ENCODE data around the gene PIK3CB.
"Not testable (repeated sequence)": the region's sequence is repeated elsewhere in the genome, so short reads cannot be mapped to it uniquely, and the experiment has no call there.

The PIK3CB gene

GRCh38 chr3:138796761-138797160 lies 38.0 kb downstream of the PIK3CB start:
- no peak for DNase-seq
- H3K4me3 ChIP-seq (ENCODE audit: low read depth, low read length), result no peak overlapping the region
- no peak overlapping the region for H3K27ac ChIP-seq
- H3K27me3 ChIP-seq (ENCODE audit: insufficient read depth, low read depth, severe bottlenecking), result no peaks in the 10 kb centered on the region
- TF ChIP-seq, protein P1, sequence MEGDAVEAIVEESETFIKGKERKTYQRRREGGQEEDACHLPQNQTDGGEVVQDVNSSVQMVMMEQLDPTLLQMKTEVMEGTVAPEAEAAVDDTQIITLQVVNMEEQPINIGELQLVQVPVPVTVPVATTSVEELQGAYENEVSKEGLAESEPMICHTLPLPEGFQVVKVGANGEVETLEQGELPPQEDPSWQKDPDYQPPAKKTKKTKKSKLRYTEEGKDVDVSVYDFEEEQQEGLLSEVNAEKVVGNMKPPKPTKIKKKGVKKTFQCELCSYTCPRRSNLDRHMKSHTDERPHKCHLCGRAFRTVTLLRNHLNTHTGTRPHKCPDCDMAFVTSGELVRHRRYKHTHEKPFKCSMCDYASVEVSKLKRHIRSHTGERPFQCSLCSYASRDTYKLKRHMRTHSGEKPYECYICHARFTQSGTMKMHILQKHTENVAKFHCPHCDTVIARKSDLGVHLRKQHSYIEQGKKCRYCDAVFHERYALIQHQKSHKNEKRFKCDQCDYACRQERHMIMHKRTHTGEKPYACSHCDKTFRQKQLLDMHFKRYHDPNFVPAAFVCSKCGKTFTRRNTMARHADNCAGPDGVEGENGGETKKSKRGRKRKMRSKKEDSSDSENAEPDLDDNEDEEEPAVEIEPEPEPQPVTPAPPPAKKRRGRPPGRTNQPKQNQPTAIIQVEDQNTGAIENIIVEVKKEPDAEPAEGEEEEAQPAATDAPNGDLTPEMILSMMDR (IDR thresholded peaks at IDR 0.05; ENCODE audit: low read depth, low read length), result no peak
- no peaks in the 10 kb centered on the region for H3K9me3 ChIP-seq (ENCODE audit: severe bottlenecking)
- 0 out of 2 replicates have a peak, but pooled peaks cover 3% of the 10 kb centered on the region for H3K36me3 ChIP-seq

- Histone ChIP-seq H3K27me3 (ENCODE audit: insufficient read depth, low read depth, severe bottlenecking) (no peaks in the 10 kb centered on the region), H3K9me3 (ENCODE audit: severe bottlenecking) (no peaks in the 10 kb centered on the region), H3K27ac (no peak overlapping the region), H3K4me3 (ENCODE audit: low read depth, low read length) (no peak overlapping the region), H3K36me3 (no peaks in the 10 kb centered on the region)
- no peak for DNase-seq
- TF ChIP-seq, protein P1 (IDR thresholded peaks at IDR 0.05; ENCODE audit: low read depth, low read length), result no peak
Measured at GRCh38 chr3:138786788-138787271, 47.9 kb downstream of the PIK3CB start.

GRCh38 chr3:138785951-138786350 lies 48.8 kb downstream of the PIK3CB start:
- Histone ChIP-seq H3K27ac (no peak overlapping the region), H3K4me3 (ENCODE audit: low read depth, low read length) (no peak overlapping the region), H3K27me3 (ENCODE audit: insufficient read depth, low read depth, severe bottlenecking) (no peaks in the 10 kb centered on the region), H3K9me3 (ENCODE audit: severe bottlenecking) (no peaks in the 10 kb centered on the region), H3K36me3 (no peaks in the 10 kb centered on the region)
- no peak for DNase-seq
- TF ChIP-seq, protein P1 (IDR thresholded peaks at IDR 0.05; ENCODE audit: low read depth, low read length), result no peak

DNA sequence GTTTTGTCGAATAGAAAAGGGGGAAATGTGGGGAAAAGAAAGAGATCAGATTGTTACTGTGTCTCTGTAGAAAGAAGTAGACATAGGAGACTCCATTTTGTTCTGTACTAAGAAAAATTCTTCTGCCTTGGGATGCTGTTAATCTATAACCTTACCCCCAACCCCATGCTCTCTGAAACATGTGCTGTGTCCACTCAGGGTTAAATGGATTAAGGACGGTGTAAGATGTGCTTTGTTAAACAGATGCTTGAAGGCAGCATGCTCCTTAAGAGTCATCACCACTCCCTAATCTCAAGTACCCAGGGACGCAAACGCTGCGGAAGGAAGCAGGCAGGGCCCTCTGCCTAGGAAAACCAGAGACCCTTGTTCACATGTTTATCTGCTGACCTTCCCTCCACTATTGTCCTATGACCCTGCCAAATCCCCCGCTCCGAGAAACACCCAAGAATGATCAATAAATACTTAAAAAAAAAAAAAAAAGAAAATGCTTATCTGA lies 49.3 kb downstream of the PIK3CB start:
- H3K36me3 ChIP-seq, H3K27ac ChIP-seq: not testable (repeated sequence)

DNA sequence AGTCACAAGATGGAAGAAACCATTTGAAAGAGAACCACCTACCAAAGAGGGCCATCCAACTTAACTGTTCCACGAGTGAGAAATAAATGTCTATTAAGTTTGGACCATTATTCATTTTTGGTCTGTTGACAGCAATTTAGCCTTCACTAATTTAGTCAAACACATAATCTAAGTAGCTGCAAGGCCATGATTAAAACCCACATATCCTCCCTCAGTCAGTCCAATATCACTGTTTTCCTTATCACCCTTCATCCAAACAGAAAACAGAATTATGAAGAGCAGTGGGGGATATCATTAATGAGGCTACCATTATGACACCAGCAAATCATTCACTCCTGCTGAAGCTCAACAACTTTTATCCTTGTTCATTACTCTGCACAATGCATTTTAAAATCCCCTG lies 52.0 kb downstream of the PIK3CB start:
- no peak overlapping the region for H3K4me3 ChIP-seq (ENCODE audit: low read depth, low read length)
- TF ChIP-seq, protein P1 (IDR thresholded peaks at IDR 0.05; ENCODE audit: low read depth, low read length), result no peak
- no peaks in the 10 kb centered on the region for H3K27me3 ChIP-seq (ENCODE audit: insufficient read depth, low read depth, severe bottlenecking)
- H3K36me3 ChIP-seq, result no peaks in the 10 kb centered on the region
- H3K27ac ChIP-seq, result no peak overlapping the region
- DNase-seq, result no peak
- no peaks in the 10 kb centered on the region for H3K9me3 ChIP-seq (ENCODE audit: severe bottlenecking)

More for the DNA sequence above, 49.3 kb downstream of the PIK3CB start:
- peak; percentile 25 for DNase-seq
- H3K4me3 ChIP-seq (ENCODE audit: low read depth, low read length); H3K27me3 ChIP-seq (ENCODE audit: insufficient read depth, low read depth, severe bottlenecking); H3K9me3 ChIP-seq (ENCODE audit: severe bottlenecking): not testable (repeated sequence)

DNA sequence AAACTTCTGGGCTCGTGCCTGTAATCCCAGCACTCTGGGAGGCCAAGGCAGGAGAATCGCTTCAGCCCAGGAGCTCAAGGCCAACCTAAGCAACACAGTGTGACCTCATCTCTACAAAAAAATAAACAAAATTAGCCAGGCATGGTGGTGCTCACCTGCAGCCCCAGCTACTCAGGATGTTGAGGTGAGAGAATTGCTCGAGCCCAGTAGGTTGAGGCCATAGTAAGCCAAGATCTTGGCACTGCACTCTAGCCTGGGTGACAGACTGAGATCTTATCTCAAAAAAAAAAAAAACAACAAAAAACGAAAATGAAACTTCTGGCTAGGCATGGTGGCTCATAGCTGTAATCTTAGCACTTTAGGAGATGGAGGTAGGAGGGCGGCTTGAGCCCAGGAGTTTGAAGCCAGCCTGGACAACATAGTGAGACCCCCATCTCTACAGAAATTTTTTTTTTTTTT lies 53.7 kb downstream of the PIK3CB start:
- Histone ChIP-seq H3K4me3 (ENCODE audit: low read depth, low read length) (no peak overlapping the region), H3K27me3 (ENCODE audit: insufficient read depth, low read depth, severe bottlenecking) (no peaks in the 10 kb centered on the region), H3K36me3 (no peaks in the 10 kb centered on the region), H3K9me3 (ENCODE audit: severe bottlenecking) (no peaks in the 10 kb centered on the region), H3K27ac (no peak overlapping the region)
- TF ChIP-seq, protein P1 (IDR thresholded peaks at IDR 0.05; ENCODE audit: low read depth, low read length), result no peak
- no peak for DNase-seq

Data from WERI-Rb-1 (cell line).